RWPE1 (cell line): ENCODE data around the gene FKBP4.

Experiments
- CTCF ChIA-PET: fragments of 350-600 bp; sonication (Branson Sonifier 250); formaldehyde crosslinking; extraction: SDS; loops from one replicate; lab custom pipeline; 2021; lab: Yijun Ruan, JAX
- POLR2A ChIA-PET: fragments of 400-600 bp; formaldehyde crosslinking; extraction: SDS; loops from one replicate; lab custom pipeline; 2020; ENCODE audit warnings: antibody characterized with exemption; ENCODE audit not compliant: low non-redundant PET; lab: Yijun Ruan, JAX
- DNase-seq: peaks from one replicate; pipeline ENCODE4 v3.0.0; 2012; ENCODE audit warnings: low spot score
- H3K27ac ChIP-seq: fragments of 450-650 bp; 2 replicates; pipeline ENCODE4 v1.5.1; 2017
- TF ChIP-seq, protein P1 (sequence below): fragments of 450-650 bp; conservative IDR thresholded peaks from 2 replicates; pipeline ENCODE4 v1.5.1; 2017; ENCODE audit warnings: low read depth, mild to moderate bottlenecking

The FKBP4 gene

DNA sequence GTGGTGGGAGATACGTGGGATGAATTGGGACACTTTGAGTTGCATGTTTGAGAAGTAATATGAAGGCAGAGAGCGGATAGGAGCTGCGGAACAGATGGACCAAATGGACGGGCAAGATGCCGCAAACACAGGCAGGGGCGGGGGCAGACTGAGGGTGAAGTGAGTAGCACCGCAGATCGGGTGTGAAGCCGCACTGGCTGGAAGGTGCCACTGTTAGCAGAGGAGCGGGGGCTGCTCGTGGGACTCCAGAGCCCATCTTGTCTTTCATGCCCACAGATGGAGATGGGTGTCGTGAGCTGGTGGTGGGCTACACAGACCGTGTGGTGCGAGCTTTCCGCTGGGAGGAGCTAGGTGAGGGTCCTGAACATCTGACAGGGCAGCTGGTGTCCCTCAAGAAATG is 25.0 kb downstream of the FKBP4 start:
- POLR2A ChIA-PET = no interaction called here
- TF ChIP-seq, protein P1, sequence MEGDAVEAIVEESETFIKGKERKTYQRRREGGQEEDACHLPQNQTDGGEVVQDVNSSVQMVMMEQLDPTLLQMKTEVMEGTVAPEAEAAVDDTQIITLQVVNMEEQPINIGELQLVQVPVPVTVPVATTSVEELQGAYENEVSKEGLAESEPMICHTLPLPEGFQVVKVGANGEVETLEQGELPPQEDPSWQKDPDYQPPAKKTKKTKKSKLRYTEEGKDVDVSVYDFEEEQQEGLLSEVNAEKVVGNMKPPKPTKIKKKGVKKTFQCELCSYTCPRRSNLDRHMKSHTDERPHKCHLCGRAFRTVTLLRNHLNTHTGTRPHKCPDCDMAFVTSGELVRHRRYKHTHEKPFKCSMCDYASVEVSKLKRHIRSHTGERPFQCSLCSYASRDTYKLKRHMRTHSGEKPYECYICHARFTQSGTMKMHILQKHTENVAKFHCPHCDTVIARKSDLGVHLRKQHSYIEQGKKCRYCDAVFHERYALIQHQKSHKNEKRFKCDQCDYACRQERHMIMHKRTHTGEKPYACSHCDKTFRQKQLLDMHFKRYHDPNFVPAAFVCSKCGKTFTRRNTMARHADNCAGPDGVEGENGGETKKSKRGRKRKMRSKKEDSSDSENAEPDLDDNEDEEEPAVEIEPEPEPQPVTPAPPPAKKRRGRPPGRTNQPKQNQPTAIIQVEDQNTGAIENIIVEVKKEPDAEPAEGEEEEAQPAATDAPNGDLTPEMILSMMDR = no peak
- no peak for DNase-seq
- no peak overlapping the region for H3K27ac ChIP-seq
- CTCF ChIA-PET = interaction anchor here (0.7 kb wide), 1 partner anchor 21 kb away, joined by 4 read pairs; no protein-coding TSS in a partner anchor

DNA sequence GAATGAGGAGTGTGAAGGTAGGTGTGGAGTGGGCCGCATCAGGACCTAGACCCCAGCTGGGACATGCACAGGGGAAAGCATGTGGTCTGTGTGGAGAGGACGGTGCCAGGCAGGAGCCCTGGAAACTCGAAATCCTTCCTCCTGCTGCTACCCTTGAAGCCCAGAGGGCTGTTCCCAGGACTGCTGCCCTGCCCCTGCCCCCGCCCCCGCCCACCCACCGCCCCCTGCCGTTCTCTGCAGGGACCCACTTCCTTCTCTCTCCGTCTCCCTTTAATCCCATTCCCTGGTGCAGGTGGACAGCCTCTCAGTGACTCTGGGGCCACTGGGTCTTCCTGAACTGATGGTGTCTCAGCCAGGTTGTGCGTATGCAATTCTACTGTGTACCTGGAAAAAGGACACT is 25.7 kb downstream of the FKBP4 start:
- ChIA-PET CTCF (no interaction called here), POLR2A (no interaction called here)
- no peak overlapping the region for H3K27ac ChIP-seq
- no peak for DNase-seq
- TF ChIP-seq, protein P1 = no peak

DNA sequence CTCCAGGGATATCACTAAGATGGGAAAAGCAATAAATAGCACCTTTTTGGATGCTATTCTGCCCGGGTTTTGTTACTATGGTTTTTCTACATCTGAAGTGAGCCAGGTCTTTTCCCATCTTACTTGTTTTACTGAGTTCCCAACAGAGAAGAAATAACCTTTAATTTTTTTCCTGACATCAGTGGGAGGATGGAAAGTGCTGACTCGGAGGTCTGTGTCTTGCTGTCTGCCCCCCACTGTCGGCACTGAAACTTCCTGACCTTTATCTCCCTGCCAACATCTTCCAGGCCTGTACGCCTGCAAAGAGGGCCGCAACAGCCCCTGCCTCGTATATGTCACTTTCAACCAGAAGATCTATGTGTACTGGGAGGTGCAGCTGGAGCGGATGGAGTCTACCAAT is 28.7 kb downstream of the FKBP4 start:
- ChIA-PET CTCF (interaction anchor here (0.6 kb wide), 1 partner anchor 83 kb away, joined by 3 read pairs; no protein-coding TSS in a partner anchor), POLR2A (no interaction called here)
- no peak overlapping the region for H3K27ac ChIP-seq
- TF ChIP-seq, protein P1 = no peak
- DNase-seq = no peak

DNA sequence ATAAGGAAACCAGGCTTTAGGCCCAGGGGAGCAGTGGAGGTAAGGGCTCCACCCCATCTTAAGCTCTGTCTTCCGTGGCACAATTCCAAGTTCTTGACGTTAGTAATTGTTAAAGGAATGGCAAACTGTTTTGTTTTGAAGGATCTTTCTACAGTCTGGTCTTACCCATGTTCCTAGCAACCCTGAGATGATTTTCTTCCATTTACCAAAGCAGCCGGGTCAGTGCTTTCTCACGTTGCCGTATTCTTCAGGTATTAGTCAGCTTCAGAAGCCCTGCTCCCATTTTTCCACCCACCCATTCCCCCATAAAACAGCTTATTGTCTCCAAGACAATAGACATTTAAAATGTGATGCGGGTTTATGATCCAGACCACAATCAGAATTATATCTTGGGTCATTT is 29.8 kb downstream of the FKBP4 start:
- ChIA-PET POLR2A (no interaction called here), CTCF (interaction anchor here (0.6 kb wide), 1 partner anchor 1977 kb away, joined by 6 read pairs; no protein-coding TSS in a partner anchor)
- no peak for DNase-seq
- TF ChIP-seq, protein P1 = no peak
- H3K27ac ChIP-seq = no peak overlapping the region

DNA sequence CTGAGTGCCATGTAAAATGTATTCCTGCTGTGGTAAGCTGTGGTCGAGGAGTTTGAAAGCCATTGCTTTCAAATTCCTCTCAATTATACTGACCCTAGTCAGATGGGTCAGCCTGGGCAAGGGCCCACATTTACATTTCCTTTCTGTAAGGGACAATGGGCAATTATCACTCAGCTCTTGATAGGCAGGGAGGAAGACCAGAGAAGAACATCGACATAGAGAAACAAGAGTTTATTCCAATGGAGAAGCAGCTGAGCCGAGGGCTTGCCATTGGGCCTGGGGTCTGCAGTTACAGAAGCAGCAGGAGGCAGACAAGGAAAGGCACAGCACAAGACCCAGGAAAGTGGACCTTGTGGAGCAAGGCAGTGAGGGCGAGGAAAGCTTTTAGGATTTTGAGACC is 30.4 kb downstream of the FKBP4 start:
- H3K27ac ChIP-seq = no peak overlapping the region
- TF ChIP-seq, protein P1 = no peak
- ChIA-PET POLR2A (no interaction called here), CTCF (no interaction called here)
- no peak for DNase-seq

DNA sequence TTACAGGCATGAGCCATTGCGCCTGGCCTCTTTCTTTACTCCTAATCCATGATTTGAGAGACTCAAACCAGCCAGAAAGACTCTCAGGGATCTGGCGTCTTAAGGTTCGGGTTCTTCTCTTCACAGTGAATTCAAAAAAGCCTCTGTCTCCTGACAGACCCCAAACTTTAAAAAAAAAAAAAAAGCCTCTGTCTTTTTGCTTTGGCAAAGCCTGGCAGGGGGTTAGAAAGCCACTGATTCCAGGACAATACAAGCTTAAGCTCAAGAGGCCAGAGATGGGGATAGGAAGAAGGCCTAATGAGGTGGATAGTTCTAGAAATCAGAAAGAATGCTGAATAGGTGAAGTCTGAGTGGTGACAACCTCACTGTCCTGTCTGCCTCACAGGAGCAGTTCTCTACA is 31.3 kb downstream of the FKBP4 start:
- ChIA-PET CTCF (no interaction called here), POLR2A (no interaction called here)
- no peak for DNase-seq
- TF ChIP-seq, protein P1 = no peak
- no peak overlapping the region for H3K27ac ChIP-seq
